GM23248 (cell line): ENCODE results near the gene SMPD3.

Experiments
- EZH2 ChIP-seq: fragments of 200-600 bp; sonication (generic); IDR thresholded peaks from 2 replicates; pipeline ENCODE4 v1.6.1; 2018; ENCODE audit warnings: antibody characterized with exemption, mild to moderate bottlenecking; ENCODE audit not compliant: insufficient read depth, poor library complexity, severe bottlenecking
- EZH2phosphoT487 ChIP-seq: fragments of 200-600 bp; sonication (generic); IDR thresholded peaks from 2 replicates; pipeline ENCODE4 v1.6.1; 2018; ENCODE audit warnings: antibody characterized with exemption, moderate library complexity, mild to moderate bottlenecking, low read depth; ENCODE audit not compliant: insufficient read depth

- TF ChIP-seq EZH2phosphoT487 (no peak), EZH2 (no peak)
Observed at GRCh38 chr16:68344252-68344651, 104.1 kb downstream of the SMPD3 start.
